HG03025 (cell line): Measurements from ENCODE around the gene PTAR1.
"Not testable (repeated sequence)": the region's sequence is repeated elsewhere in the genome, so short reads cannot be mapped to it uniquely, and the experiment has no call there.

Source experiments
- ATAC-seq: cut with Tn5 transposase; IDR thresholded peaks from one replicate; pipeline ENCODE4 v1.9.1; 2021; ENCODE audit warnings: mild to moderate bottlenecking, moderate library complexity; ENCODE audit not compliant: unreplicated experiment, low FRiP score

PTAR1 gene

GRCh38 chr9:69759421-69760277 is at the start of gene PTAR1:
Gene PTAR1 (minus strand): TSS chr9:69760011. CDS start chr9:69759938, 73 bp downstream.
- ATAC-seq = peak; percentile 88

- no peak for ATAC-seq
These were observed 49.6 kb upstream of the PTAR1 start for GRCh38 chr9:69809304-69809863.

- no peak for ATAC-seq
These were observed 46.8 kb upstream of the PTAR1 start for GRCh38 chr9:69806627-69807026.

- ATAC-seq = no peak
These were observed 46.2 kb upstream of the PTAR1 start for GRCh38 chr9:69805962-69806515.

- ATAC-seq = no peak
These were observed 42.2 kb upstream of the PTAR1 start for GRCh38 chr9:69801989-69802388.

GRCh38 chr9:69800027-69800426 is 40.2 kb upstream of the PTAR1 start:
- not testable (repeated sequence) for ATAC-seq

- ATAC-seq = not testable (repeated sequence)
These were observed 39.7 kb upstream of the PTAR1 start for GRCh38 chr9:69799521-69799920.

- no peak for ATAC-seq
These were observed 38.9 kb upstream of the PTAR1 start for GRCh38 chr9:69798744-69799143.

- ATAC-seq = no peak
These were observed 37.9 kb upstream of the PTAR1 start for GRCh38 chr9:69797675-69798074.

GRCh38 chr9:69794356-69794755 is 34.5 kb upstream of the PTAR1 start:
- ATAC-seq = no peak

GRCh38 chr9:69785757-69786156 is 25.9 kb upstream of the PTAR1 start:
- no peak for ATAC-seq

- ATAC-seq = no peak
These were observed 13.4 kb upstream of the PTAR1 start for GRCh38 chr9:69773258-69773657.

GRCh38 chr9:69771775-69772418 is 12.1 kb upstream of the PTAR1 start:
- no peak for ATAC-seq

GRCh38 chr9:69768716-69769115 is 8.9 kb upstream of the PTAR1 start:
- ATAC-seq = no peak

GRCh38 chr9:69768101-69768500 is 8.3 kb upstream of the PTAR1 start:
- ATAC-seq = no peak

- ATAC-seq = not testable (repeated sequence)
These were observed 4.1 kb upstream of the PTAR1 start for GRCh38 chr9:69763862-69764261.

- no peak for ATAC-seq
These were observed 2.7 kb upstream of the PTAR1 start for GRCh38 chr9:69762527-69762926.

- ATAC-seq = no peak
These were observed 433 bp upstream of the PTAR1 start for GRCh38 chr9:69760278-69760610.

GRCh38 chr9:69759021-69759420 is 790 bp downstream of the PTAR1 start:
- ATAC-seq = no peak

- no peak for ATAC-seq
These were observed 1.7 kb downstream of the PTAR1 start for GRCh38 chr9:69757996-69758675.

GRCh38 chr9:69755205-69755604 is 4.6 kb downstream of the PTAR1 start:
- ATAC-seq = no peak
